Motor neuron (in vitro differentiated cells): ENCODE results near the gene AMN. TPM values are rescaled to one million over a fixed set of nuclear protein-coding genes. Genes with fewer than 3 reads are reported as not detected.
"Not testable (repeated sequence)": the region's sequence is repeated elsewhere in the genome, so short reads cannot be mapped to it uniquely, and the experiment has no call there.

Source experiments
- ATAC-seq, 8 experiments: fragments of 200-7000 bp; cut with Tn5 transposase; replicated peaks in 6 of 8; 2 replicates each; pipeline ENCODE4 v1.8.0; 2021; ENCODE audit warnings: mild to moderate bottlenecking in 8 of 8, moderate library complexity in 8 of 8
- H3K27ac ChIP-seq, 2 donors: fragments of 250-450 bp; sonication (Bioruptor Pico); 2 replicates each; pipeline ENCODE4 v1.9.0; 2021; ENCODE audit warnings: antibody characterized with exemption in 2 of 2, mild to moderate bottlenecking in 2 of 2, moderate library complexity in 1 of 2
- H3K4me1 ChIP-seq, 2 donors: fragments of 250-450 bp; sonication (Bioruptor Pico); replicated peaks in 1 of 2; 2 replicates each; pipeline ENCODE4 v1.6.1; 2021; ENCODE audit warnings: antibody characterized with exemption in 2 of 2, mild to moderate bottlenecking in 2 of 2, moderate library complexity in 1 of 2
- H3K4me3 ChIP-seq, 5 donors: fragments of 250-450 bp; sonication (Bioruptor Pico); 2 replicates each; pipeline ENCODE4 v1.9.0; 2021; ENCODE audit warnings: antibody characterized with exemption in 5 of 5, mild to moderate bottlenecking in 5 of 5, moderate library complexity in 4 of 5
- WGBS, 10 experiments: fragments of 450-650 bp; shearing (Covaris generic); methylation state at CpG; one replicate each; pipeline ENCODE4 v1.0.0; 2022; 5-methylcytosine and 5-hydroxymethylcytosine counted together
- in situ Hi-C, 9 experiments: fragments of 400-800 bp; cut with MboI; loops; one replicate each; pipeline ENCODE4 v1.15.0; 2021; ENCODE audit warnings: low sequenced_read_pairs in 9 of 9, low pct_unique_long_range_greater_than_20kb in 2 of 9; ENCODE audit not compliant: unreplicated experiment in 9 of 9
- total RNA-seq, 8 experiments: library from RNA; unstranded; fragments of 300-600 nt; gene quantifications; 2 replicates each; pipeline versions ENCODE4 v1.2.3 to v1.2.4, GENCODE V29; 2022

The AMN gene
- total RNA-seq, 8 experiments from 2014 or later: 0.21 to 2.5 (median 0.36) TPM

- in situ Hi-C loops: no loop called here
- WGBS, 10 experiments: 92 to 100% (median 98%) methylated on average over 1 to 7 of the region's 7 CpGs; no CpG with 5 or more reads in 1 of the 10 experiments
- Histone ChIP-seq H3K4me3 (no peak overlapping the region), H3K27ac (no peak overlapping the region), H3K4me1 (no peaks in the 10 kb centered on the region)
- ATAC-seq: no peak
These were observed 32.8 kb upstream of the AMN start for GRCh38 chr14:102889615-102890014.

GRCh38 chr14:102891111-102891510, 31.4 kb upstream of the AMN start:
- Histone ChIP-seq H3K4me1 (no peaks in the 10 kb centered on the region), H3K27ac (no peak overlapping the region), H3K4me3 (no peak overlapping the region)
- 64 to 100% (median 77%) methylated on average over 3 to 12 of the region's 15 CpGs; no CpG with 5 or more reads in 3 of the 10 experiments for WGBS, 10 experiments
- in situ Hi-C loops: no loop called here
- no peak for ATAC-seq

GRCh38 chr14:102891556-102891955, 30.9 kb upstream of the AMN start:
- no peak overlapping the region for H3K4me3 ChIP-seq
- H3K27ac ChIP-seq: no peak overlapping the region
- in situ Hi-C loops: no loop called here
- 24 to 100% (median 88%) methylated on average over 2 to 4 of the region's 4 CpGs; no CpG with 5 or more reads in 1 of the 10 experiments for WGBS, 10 experiments
- no peaks in the 10 kb centered on the region for H3K4me1 ChIP-seq
- peak in 3 of 8 experiments; percentile 58 to 88 (median 59) for ATAC-seq

- peak in 1 of 8 experiments; percentile 16 for ATAC-seq
- no peak overlapping the region for H3K27ac ChIP-seq
- WGBS, 10 experiments: 82 to 100% (median 96%) methylated on average over 2 to 8 of the region's 8 CpGs; no CpG with 5 or more reads in 2 of the 10 experiments
- in situ Hi-C loops: no loop called here
- no peaks in the 10 kb centered on the region for H3K4me1 ChIP-seq
- H3K4me3 ChIP-seq: no peak overlapping the region
These were observed 29.8 kb upstream of the AMN start for GRCh38 chr14:102892651-102893050.

- 0 to 98% (median 78%) methylated on average over 1 to 8 of the region's 9 CpGs; no CpG with 5 or more reads in 3 of the 10 experiments for WGBS, 10 experiments
- Histone ChIP-seq H3K27ac (no peak overlapping the region), H3K4me1 (no peaks in the 10 kb centered on the region), H3K4me3 (no peak overlapping the region)
- in situ Hi-C loops: no loop called here
- ATAC-seq: peak in 2 of 8 experiments; percentile 72 to 74
These were observed 29.0 kb upstream of the AMN start for GRCh38 chr14:102893452-102893851.

GRCh38 chr14:102896735-102897134, 25.7 kb upstream of the AMN start:
- ATAC-seq: peak in 1 of 8 experiments; percentile 10
- H3K4me1 ChIP-seq, H3K4me3 ChIP-seq, H3K27ac ChIP-seq, in situ Hi-C loops: not testable (repeated sequence)

GRCh38 chr14:102897299-102898027, 25.0 kb upstream of the AMN start:
- in situ Hi-C loops: no loop called here
- no peaks in the 10 kb centered on the region for H3K4me1 ChIP-seq
- ATAC-seq: no peak
- no peak overlapping the region for H3K4me3 ChIP-seq
- whole genome bisulfite sequencing, 10 experiments: 68 to 100% (median 90%) methylated on average over 2 to 8 of the region's 14 CpGs
- no peak overlapping the region for H3K27ac ChIP-seq

- no peak overlapping the region for H3K27ac ChIP-seq
- in situ Hi-C loops: no loop called here
- no peak overlapping the region for H3K4me3 ChIP-seq
- no peaks in the 10 kb centered on the region for H3K4me1 ChIP-seq
- ATAC-seq: no peak
- 83 to 100% (median 86%) methylated on average over 1 to 6 of the region's 6 CpGs; no CpG with 5 or more reads in 3 of the 10 experiments for WGBS, 10 experiments
These were observed 24.2 kb upstream of the AMN start for GRCh38 chr14:102898298-102898697.

GRCh38 chr14:102898776-102899515, 23.5 kb upstream of the AMN start:
- Histone ChIP-seq H3K4me1 (no peaks in the 10 kb centered on the region), H3K4me3 (no peak overlapping the region), H3K27ac (no peak overlapping the region)
- in situ Hi-C loops: no loop called here
- no peak for ATAC-seq
- WGBS, 10 experiments: 86 to 100% (median 93%) methylated on average over 1 to 6 of the region's 18 CpGs; no CpG with 5 or more reads in 3 of the 10 experiments

GRCh38 chr14:102899516-102899900, 23.0 kb upstream of the AMN start:
- ATAC-seq: no peak
- H3K27ac ChIP-seq: no peak overlapping the region
- no peaks in the 10 kb centered on the region for H3K4me1 ChIP-seq
- WGBS, 10 experiments: 60 to 100% (median 100%) methylated on average over 1 to 5 of the region's 8 CpGs; no CpG with 5 or more reads in 4 of the 10 experiments
- in situ Hi-C loops: no loop called here
- H3K4me3 ChIP-seq: no peak overlapping the region

GRCh38 chr14:102900631-102901571, 21.6 kb upstream of the AMN start:
- ATAC-seq: no peak
- Histone ChIP-seq H3K4me1 (no peaks in the 10 kb centered on the region), H3K4me3 (no peak overlapping the region), H3K27ac (no peak overlapping the region)
- in situ Hi-C loops: no loop called here
- 72 to 92% (median 90%) methylated on average over 5 to 26 of the region's 39 CpGs; no CpG with 5 or more reads in 3 of the 10 experiments for WGBS, 10 experiments

GRCh38 chr14:102901633-102902032, 20.8 kb upstream of the AMN start:
- H3K4me3 ChIP-seq: no peak overlapping the region
- H3K4me1 ChIP-seq: no peaks in the 10 kb centered on the region
- H3K27ac ChIP-seq: no peak overlapping the region
- WGBS, 10 experiments: 87 to 100% (median 93%) methylated on average over 1 to 4 of the region's 4 CpGs; no CpG with 5 or more reads in 3 of the 10 experiments
- ATAC-seq: no peak
- in situ Hi-C loops: no loop called here

- no peak for ATAC-seq
- in situ Hi-C loops: no loop called here
- 60 to 90% methylated on average over 1 to 2 of the region's 7 CpGs; no CpG with 5 or more reads in 8 of the 10 experiments for WGBS, 10 experiments
- H3K4me3 ChIP-seq: no peak overlapping the region
- H3K4me1 ChIP-seq: no peaks in the 10 kb centered on the region
- no peak overlapping the region for H3K27ac ChIP-seq
These were observed 20.4 kb upstream of the AMN start for GRCh38 chr14:102902086-102902485.
